ENCODE measurements around the gene LIPI.
A peak's percentile ranks its signal among the peaks of the same experiment; 100 is the strongest.
"Not testable (repeated sequence)": the region's sequence is repeated elsewhere in the genome, so short reads cannot be mapped to it uniquely, and the experiment has no call there.

Gene LIPI

DNA sequence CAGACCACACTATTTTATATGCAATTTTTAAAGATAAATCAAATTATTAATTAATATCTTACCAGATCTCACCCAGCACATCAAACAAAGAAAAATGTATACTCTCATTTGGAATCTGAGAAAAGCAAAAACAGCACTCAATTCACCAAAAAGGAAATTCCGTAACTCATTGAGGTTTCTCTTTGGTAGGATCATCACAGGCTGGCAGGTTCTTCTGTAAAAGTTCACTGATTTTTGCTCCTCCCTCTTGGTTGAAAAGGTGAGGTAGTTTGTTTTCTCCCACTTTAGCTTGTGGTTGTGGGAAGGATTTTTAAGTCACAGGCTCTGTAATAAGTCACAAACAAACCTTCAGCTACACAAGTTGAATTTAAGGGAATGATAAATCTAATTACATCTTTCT is at the start of gene LIPI:
Gene LIPI (minus strand): TSS at position 218 of the 400 bp plus-strand sequence. CDS start 110 bp downstream, at position 108.
- no peak for DNase-seq

DNA sequence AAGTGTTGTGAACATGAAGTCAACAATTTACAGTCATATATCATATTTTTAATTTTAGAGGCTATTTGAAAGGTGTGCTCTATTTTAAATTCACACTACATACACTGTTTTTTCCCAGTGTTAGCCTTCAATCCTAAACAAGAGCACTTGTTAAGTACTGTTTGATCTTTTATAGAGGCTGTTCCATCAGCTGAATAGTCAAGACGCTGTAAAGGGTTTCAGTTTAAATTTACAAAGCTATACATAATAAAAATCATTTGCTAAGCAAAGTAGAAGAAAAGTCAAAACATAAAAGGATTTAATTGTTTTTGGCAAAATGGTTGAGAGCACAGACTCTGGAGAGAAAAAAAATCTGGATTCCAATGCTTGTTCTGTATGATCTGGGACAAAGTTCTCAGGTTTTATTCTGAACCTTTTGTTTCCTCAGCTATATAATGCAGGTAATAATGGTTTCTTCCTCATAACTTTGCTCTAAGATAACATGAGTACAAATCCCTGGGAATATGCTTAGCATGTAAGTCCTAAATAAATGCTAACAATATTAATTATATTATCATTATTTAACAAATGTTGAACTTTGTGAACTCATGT is 49.5 kb upstream of the LIPI start:
- DNase-seq = no peak

DNA sequence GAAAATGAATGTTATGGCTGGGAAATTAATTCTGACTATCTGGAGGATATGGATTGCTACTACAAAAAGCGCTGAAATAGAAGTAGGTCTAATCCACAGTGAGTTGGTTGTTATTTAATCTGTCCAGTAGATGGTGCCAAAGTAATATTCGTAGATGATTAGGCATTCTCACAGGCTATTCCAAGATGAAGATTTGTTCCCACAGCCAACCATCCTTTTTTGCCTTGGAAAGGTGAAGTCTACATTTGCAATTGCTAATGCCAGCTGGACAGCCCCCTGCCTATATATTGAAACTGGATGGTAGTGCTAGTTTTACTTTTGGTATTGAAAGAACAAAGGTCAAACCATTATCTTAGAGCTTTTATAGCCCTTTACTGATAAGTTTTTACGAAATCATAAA is 49.0 kb upstream of the LIPI start:
- peak; percentile 23 for DNase-seq

DNA sequence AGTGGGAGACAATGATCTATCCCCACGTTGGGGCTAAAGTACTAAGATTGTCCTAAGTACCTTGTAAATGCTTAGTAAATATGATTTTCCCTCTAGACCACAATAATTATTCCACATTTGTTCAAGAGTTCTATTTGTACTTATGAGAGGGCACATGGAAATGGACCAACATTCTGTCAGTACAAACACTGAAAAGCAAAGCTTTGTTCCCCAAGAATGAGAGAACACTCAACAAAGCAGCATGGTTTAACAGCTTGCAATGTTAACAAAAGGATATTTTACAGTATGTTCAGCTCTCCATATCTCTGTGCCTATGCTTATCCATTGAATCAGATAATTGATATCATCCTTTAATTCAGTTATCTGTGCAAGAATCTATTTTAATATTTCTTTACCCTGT is 40.6 kb upstream of the LIPI start:
- no peak for DNase-seq

DNA sequence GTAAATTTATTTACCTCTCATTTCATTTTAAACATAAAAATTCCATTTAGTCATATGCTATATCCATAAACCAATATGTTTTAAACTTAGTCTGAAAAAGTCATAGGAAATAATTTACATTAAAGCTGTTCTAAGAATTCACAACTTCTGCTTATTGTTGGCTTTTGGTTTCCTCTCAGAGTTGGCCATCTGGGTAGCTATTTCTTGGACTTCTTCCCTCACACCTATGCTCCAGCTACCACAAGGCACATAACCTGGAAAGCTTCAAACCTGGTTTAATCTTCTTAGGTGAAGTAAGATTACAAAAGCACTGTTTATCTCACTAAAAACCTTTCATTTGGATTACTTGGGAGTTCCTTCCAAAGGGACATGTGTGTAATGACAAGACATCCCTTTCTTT is 35.0 kb upstream of the LIPI start:
- DNase-seq = no peak

DNA sequence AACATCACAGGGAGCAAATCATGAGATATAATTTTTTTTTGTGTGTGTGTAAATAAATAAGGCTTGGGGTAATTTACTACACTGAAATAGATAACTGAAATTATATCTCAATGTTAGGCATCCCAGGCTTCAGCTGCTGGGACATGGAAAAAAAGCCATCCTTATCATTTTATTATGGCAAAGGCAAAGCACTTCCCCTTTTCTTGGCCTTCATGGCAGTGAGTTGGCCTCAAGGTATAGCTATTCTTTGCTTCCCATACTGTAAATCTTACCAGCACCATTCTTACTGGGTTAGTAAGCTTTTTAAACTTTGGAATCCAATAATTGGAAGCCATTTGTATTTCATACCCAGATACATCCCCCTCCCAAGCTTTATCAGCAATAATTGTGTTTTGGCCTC is 34.2 kb upstream of the LIPI start:
- no peak for DNase-seq

DNA sequence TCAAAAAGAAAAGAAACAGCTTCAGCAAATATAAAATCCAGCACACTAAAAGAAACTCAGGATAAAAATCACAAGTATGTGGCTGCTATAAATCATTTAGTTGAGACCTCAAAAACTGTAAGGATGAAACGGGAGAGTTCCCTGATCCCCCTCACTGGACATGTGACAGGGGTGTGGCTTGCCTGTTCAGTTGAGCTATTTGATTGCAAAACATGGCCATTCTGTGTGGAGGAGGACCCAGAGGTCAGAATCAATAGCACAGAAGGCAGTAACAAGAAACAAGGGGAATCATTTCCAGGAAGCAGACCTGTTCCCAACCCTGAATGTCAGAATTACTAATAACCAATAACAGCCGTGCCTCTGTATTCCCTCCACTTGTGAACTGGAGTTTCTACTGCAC is 33.1 kb upstream of the LIPI start:
- no peak for DNase-seq

DNA sequence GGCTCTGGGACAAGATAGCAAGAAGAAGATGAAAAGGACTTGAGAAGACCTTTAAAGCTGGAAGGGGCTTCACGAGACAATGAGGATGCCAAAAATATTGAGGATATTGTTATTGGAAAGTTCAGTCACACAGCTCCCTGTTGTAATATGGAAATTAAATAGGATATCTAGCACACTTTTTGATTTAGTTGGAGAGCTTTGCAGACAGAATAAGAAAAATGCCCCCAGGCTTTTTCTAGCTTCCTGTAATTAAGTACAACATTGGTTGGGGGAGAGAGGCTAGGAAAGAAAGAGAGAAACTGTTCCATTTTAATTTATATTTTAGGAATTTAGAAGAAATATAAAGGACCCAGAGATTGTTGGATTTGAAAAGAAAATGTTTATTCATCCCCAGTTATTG is 32.7 kb upstream of the LIPI start:
- no peak for DNase-seq

DNA sequence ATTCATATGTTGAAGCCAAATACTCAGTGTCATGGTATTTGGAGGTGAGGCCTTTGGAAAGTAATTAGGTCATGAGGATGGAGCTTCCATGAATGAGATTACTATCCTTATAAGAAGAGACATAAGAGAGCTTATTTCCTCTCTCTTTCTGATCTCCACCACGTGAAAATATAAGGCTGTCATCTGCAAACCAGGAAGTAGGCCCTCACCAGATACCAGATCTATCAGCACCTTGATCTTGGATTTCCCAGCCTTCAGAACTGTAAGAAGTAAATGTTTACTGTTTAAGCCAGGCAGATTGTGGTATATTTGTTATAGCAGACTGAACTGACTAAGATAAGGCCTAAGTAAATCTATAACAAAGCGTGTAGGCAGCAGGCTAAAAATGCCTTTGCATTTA is 30.5 kb upstream of the LIPI start:
- DNase-seq = no peak

DNA sequence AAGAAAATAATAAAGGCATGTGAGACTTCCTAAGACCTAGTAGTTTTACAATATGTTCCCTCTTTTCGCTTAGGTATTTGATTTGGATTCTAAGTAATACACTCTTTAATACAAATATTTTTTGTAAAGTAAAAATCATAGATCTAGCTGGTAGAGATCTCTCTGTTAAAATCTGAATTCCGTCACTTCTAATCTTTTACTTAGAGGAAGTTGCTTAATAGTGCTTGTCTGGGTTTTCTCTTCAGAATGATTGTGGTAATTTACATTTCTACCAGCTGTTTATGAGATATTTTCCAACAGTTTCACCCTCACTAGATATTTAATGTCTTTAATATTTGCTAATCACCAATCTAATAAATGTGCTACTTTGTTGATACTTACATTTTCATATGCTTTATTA is 28.5 kb upstream of the LIPI start:
- no peak for DNase-seq

DNA sequence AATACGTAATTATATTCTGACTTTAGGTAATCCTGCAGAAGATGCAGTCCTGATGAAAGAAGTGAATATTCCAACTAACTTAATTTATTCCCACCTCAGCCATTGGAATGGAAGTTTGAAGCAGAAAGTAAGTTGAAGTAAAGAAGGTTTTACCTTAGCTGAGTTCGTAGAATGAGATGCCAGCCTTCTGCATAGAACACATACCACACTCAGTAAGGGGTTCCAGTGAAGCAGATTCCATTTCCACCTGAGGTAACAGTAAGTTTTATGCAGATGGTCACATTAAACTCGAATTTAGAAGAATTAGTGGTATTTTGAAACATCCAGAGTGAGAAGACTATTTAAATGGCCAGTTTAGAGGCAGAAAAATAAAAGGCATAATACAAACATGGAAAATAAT is 25.4 kb upstream of the LIPI start:
- DNase-seq = no peak

DNA sequence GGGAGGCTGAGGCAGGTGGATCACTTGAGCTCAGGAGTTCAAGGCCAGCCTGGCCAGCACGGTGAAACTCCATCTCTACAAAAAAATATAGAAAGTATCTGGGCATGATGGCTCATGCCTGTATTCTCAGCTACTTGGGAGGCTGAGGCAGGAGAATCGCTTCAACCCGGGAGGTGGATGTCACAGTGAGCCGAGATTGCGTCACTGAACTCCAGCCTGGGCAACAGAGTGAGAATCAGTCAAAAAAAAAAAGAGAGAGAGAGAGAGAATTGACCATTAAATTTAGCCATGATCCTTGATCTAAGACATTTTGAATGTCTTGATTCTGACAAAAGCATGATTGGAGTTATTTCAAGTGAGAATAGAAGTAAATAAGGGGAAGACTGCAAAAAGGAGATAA is 24.3 kb upstream of the LIPI start:
- no peak for DNase-seq

DNA sequence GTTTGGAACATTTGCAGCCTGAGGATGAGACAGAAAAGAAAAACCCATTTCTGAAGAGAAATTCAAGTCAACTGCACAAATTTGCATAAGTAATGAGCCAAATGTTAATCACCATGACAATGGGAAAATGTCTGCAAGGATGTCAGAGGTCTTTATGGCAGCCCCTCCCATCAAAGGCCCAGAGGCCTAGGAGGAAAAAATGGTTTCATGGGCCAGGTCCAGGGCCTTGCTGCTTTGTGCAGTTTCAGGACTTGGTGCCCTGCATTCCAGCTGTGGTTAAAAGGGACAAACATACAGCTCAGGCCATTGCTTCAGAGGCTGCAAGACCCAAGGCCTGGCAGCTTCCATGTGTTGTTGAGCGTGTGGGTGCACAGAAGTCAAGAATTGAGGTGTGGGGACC is 18.6 kb upstream of the LIPI start:
- DNase-seq = no peak

DNA sequence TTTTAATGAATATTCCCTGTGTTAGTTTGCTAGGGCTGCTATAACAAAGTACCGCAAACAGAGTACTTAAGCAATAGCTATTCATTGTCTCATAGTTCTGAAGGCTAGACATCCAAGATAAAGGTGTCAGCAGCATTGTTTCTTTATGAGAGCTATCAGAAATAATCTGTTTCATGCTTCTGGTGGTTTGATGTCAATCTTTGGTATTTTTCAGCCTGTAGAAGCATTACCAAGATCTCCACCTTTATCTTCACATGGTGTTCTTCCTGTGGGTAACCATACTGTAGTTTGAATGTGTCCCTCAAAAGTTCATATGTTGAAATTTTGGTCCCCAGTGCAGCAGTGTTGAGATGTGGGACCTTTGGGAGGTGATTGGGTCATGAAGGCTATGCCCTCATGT is 12.6 kb upstream of the LIPI start:
- no peak for DNase-seq

DNA sequence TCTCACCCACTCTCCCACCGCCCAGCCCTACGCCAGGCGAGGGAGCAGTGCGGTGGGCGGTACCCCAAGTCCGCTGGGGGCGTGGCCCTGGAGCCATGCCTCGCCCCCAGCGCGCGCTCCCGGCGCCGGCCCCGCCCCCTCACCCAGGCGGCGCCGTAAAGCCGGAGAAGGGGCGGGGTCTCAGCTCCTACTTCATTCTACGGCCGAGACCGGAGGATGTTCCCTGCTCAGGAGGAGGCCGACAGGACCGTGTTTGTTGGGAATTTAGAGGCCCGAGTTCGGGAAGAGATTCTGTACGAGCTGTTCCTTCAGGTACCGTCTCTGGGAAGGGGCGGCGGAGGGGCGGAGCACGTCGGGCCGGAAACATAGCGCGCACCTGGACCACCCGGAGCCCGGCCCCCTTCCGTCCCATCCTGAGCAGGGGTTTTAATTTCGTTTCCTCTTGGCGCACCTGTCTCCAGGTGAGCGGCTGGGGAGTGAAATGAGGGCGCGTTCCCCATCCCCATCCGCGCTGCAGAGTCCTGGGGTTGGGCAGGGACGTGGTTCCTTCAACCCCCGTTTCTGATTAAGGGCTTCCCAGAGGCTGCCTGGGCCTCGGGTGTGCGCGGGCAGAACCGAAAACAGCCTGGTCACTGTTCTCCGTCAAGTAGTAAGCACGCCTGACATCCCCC is 5.4 kb upstream of the LIPI start, which contains the start of gene RBM11:
Gene RBM11 (plus strand): TSS at position 187 of the 671 bp plus-strand sequence. CDS start 30 bp downstream, at position 217.
- peak; percentile 70 for DNase-seq

DNA sequence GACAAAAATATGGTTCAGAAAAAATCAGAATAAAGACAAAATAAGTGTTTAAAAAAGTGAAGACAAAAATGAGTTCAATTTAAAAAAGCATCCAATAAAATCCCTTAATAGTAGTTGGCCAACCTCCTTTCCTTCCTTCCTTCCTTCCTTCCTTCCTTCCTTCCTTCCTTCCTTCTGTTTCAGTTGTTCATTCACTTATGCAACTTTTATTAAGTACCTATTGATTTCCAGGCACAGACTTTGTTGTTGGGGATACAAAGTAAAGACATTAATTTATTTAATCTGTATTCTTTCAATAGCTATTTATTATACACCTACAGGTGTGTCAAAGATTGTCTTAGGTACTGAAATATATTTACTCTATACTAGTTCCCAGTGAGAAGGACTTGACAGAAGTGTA is 2.4 kb upstream of the LIPI start:
- DNase-seq = no peak

DNA sequence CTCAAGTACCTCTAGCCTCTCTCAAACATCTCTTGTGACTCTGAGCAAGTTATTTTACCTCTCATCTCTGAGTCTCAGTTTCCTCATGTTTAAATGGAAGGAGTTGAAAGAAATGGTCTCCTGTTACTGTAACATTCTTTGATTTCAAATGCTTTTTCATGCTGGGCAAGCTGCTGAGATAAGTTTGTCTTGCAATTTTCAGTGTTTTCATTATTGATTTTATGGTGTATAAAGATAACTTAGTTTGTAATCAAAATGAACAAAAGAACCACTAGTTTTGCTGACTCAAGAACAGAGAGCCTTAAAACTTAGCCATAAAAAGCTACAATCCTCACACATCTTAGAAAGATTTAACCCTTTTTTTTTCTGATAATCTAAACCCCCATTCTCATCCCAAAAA is 4.5 kb downstream of the LIPI start:
- DNase-seq = no peak

DNA sequence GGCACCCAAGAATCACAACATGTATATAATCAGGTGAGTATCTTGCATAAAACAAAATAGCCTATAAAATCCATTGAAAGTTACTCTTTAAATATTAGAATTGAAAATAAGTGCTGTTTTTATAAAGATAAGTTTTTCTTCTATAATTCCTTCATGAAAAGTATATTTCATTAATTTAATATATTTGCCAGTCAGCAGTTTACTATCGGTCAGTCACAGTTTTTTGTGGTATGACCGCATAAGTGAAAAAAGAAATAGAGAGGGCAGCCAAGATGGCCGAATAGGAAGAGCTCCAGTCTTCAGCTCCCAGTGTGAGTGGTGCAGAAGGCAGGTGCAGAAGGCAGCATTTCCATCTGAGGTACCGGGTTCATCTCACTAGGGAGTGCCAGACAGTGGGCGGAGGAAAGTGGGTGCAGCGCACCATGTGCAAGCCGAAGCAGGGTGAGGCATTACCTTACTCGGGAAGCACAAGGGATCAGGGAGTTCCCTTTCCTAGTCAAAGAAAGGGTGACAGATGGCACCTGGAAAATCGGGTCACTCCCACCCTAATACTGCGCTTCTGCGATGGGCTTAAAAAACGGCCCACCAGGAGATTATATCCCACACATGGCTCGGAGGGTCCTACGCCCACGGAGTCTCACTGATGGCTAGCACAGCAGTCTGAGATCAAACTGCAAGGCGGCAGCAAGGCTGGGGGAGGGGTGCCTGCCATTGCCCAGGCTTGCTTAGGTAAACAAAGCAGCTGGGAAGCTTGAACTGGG is 44.1 kb downstream of the LIPI start:
- DNase-seq = not testable (repeated sequence)

DNA sequence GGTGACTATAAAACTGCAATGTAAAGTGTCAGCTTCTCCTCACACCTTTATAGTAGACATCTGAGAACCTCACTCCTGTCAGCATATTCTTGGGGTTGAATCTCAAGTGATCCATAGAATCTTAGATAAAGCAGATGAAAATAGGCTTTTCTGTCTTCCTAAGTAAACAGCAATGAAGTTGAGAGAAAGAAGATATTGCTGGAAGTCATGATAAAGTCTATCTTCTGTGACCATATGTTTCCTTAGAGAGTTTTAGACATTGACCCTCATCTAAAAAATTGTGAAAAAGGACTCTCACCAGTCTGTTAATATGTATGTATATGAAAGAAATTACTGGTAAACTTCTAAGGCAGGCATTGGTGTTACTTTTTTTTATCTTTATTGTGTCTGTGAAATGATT is 66.8 kb downstream of the LIPI start:
- no peak for DNase-seq

DNA sequence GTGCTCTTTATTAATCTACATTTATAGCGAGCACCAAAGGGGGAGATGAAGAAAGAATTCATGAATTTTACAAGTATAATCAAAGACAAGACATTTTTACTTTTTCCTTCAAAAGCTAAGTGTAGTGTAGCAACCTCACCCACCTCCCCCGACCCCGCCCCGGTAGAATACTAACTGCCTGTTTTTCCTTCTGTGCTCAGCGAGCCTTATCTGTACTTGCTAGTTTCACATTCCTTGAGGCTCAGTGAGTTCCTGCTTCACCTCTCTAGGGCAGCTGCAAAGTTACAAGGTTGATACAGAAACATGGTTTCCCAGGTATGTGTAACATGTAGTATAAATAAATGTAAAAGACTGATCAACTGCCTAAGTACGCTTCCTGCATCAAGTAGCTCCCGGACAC is 86.5 kb downstream of the LIPI start:
- DNase-seq = no peak

DNA sequence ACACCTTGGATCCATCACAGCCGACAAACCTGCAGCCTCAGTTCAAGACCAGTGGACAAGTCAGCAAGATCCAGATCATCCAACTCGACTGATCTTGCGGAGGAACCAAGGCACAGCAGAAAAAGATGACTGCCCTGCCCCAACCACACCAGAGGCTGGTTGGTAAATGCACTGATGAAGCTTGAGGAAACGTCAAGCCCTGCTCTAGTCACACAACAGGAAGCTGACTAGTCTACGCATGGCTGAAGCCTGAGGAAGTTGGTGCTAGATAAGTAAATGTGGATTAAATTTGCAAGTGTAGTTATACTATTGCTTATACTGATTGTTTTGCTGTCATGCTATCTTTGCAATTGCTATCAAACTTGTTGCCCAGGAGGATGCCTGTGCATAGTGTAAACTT is 89.0 kb downstream of the LIPI start:
- DNase-seq = no peak

DNA sequence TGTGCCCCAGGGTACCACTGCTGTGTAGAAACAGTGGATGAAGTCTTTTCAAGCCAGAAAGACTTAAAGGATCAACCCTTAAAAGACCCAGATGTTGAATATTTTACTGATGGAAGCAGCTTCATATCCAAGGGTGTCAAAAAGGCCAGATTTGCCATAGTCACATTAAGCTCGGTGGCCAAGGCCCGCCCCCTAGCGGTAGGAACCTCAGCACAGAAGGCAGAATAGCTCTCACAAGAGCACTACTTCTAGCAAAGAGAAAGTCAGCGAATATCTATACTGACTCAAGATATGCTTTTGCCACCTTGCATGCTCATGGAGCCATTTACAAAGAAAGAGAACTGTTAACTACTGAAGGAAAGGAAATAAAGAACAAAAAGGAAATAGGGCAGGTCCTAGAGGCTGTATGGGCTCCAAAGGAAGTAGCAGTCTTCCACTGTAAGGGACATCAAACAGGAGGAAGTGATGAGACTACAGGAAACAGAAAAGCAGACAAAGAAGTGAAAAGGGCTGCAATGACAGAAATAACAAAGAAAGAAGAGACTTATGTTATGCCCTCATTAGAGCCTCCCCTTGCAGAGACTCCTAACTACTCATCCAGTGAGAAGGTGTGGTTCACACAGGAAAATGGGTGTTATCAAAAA is 90.5 kb downstream of the LIPI start:
- DNase-seq = peak; percentile 56

DNA sequence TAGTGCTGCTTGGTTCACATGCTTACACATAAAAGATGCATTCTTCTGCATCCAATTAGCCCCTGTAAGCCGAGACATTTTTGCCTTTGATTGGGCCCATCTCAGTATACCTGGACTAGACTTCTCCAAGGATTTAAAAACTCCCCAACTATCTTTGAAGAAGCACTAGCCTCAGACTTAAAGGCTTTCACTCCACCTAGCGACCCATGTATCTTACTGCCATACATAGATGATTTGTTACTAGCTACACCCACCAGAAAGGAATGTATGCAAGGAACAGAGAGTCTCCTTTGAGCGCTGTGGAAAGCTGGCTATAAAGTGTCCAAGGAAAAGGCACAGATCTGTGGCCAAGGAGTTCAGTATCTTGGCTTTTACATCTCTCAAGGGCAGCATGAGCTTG is 91.7 kb downstream of the LIPI start:
- DNase-seq = no peak

DNA sequence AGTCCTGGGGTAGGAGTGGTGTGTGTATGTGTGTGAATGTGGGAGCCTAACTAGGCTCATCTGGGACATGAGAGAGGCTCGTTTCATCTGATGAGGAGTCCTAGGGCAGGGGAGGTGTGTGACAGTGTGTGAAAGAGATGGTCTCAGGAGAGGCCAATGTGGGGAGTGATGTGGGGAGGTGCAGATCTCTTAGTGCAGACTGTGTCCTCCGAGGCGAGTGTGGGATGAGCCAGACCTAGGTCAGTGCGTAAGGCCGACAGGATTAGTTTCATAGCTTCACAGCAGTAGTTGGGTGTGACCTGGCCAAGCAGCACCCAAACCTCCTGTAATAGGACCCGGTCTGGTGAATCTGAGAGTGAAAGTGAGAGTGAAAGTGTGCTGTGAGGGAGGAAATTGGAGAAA is 94.7 kb downstream of the LIPI start:
- no peak for DNase-seq

Measured in activated CD4-positive, alpha-beta T cell treated with anti-CD3 and anti-CD28 coated beads, Interleukin-2, amount 50 U/mL, for 16 hours (primary cell).